CD4-positive, alpha-beta T cell (primary cell): ENCODE measurements around the gene MRPL54. TPM values are rescaled to one million over a fixed set of nuclear protein-coding genes. Genes with fewer than 3 reads are reported as not detected.
A peak's percentile ranks its signal among the peaks of the same experiment; 100 is the strongest.
"Not testable (repeated sequence)": the region's sequence is repeated elsewhere in the genome, so short reads cannot be mapped to it uniquely, and the experiment has no call there.

Experiments used
- ATAC-seq: fragments of 200-7000 bp; cut with Tn5 transposase; one replicate; pipeline ENCODE4 v1.10.0; 2022; ENCODE audit warnings: mild to moderate bottlenecking; ENCODE audit not compliant: poor library complexity
- CTCF ChIA-PET: fragments of 350-600 bp; sonication (Branson Sonifier 250); formaldehyde crosslinking; loops from one replicate; lab custom pipeline; 2021; ENCODE audit warnings: antibody characterized with exemption, inconsistent platforms; lab: Charles Lee
- POLR2A ChIA-PET: fragments of 350-600 bp; sonication (Branson Sonifier 250); formaldehyde crosslinking; loops from one replicate; lab custom pipeline; 2021; ENCODE audit warnings: antibody characterized with exemption, inconsistent platforms; lab: Charles Lee
- DNase-seq, 14 experiments: peaks; one replicate each; pipeline ENCODE4 v3.0.0-alpha.2; 2013 to 2020; ENCODE audit warnings: mixed read lengths in 2 of 14
- H3K27ac ChIP-seq, 2 donors: one replicate each; pipeline versions ENCODE4 v1.5.1 to v1.7.0; 2013; ENCODE audit warnings: low read length in 2 of 2, low read depth in 1 of 2, mild to moderate bottlenecking in 1 of 2
- H3K27me3 ChIP-seq, 2 experiments: 1 replicate in 1 of 2; 2 replicates in 1 of 2; pipeline versions ENCODE4 v1.6.1 to v1.7.0; 2013; ENCODE audit warnings: low read length in 2 of 2, control low read depth in 1 of 2, mild to moderate bottlenecking in 1 of 2, moderate library complexity in 1 of 2; ENCODE audit not compliant: insufficient read depth in 2 of 2, control insufficient read depth in 1 of 2
- H3K36me3 ChIP-seq: one replicate; pipeline ENCODE4 v1.6.1; 2013; ENCODE audit warnings: low read length, control low read depth; ENCODE audit not compliant: insufficient read depth
- H3K4me1 ChIP-seq: one replicate; pipeline ENCODE4 v1.6.1; 2013; ENCODE audit warnings: low read length, control low read depth; ENCODE audit not compliant: insufficient read depth
- H3K4me3 ChIP-seq: one replicate; pipeline ENCODE4 v1.5.1; 2013; ENCODE audit warnings: mild to moderate bottlenecking, low read length, moderate library complexity
- H3K9me3 ChIP-seq, 2 experiments: 1 replicate in 1 of 2; 2 replicates in 1 of 2; pipeline versions ENCODE4 v1.6.1 to v1.7.0; 2013; ENCODE audit warnings: low read length in 2 of 2, mild to moderate bottlenecking in 2 of 2, control low read depth in 1 of 2, moderate library complexity in 1 of 2; ENCODE audit not compliant: control insufficient read depth in 1 of 2, insufficient read depth in 1 of 2
- H3K27ac Mint-ChIP-seq: one replicate; pipeline ENCODE4 v1.8.0; 2020; ENCODE audit warnings: mixed read lengths
- H3K27me3 Mint-ChIP-seq: one replicate; pipeline ENCODE4 v1.8.0; 2021; ENCODE audit warnings: mixed read lengths
- H3K36me3 Mint-ChIP-seq: one replicate; pipeline ENCODE4 v1.8.0; 2021; ENCODE audit warnings: low read depth, mixed read lengths
- H3K4me1 Mint-ChIP-seq: one replicate; pipeline ENCODE4 v1.8.0; 2021; ENCODE audit warnings: low read depth, mixed read lengths
- H3K4me3 Mint-ChIP-seq: one replicate; pipeline ENCODE4 v1.8.0; 2020; ENCODE audit warnings: mild to moderate bottlenecking, mixed read lengths
- H3K9me3 Mint-ChIP-seq: one replicate; pipeline ENCODE4 v1.8.0; 2020; ENCODE audit warnings: mixed read lengths
- intact Hi-C, 2 experiments: fragments of 100-400 bp; cut with DNase I in 1 of 2; cut with micrococcal nuclease in 1 of 2; formaldehyde crosslinking; loops; one replicate each; pipeline versions ENCODE4 v1.15.1 to v1.9.0; 2023 to 2025; cut with DNase I, micrococcal nuclease
- total RNA-seq, 174 experiments: library from RNA in 2 of 174; stranded (reverse) in 2 of 174; gene quantifications; one replicate each; pipeline ENCODE4 v1.2.3 and lab custom pipeline; 2021 to 2026
- TF ChIP-seq, protein P1 (sequence below): fragments of 200-600 bp; IDR thresholded peaks from one replicate; pipeline ENCODE4 v1.8.0; 2022; ENCODE audit warnings: antibody characterized with exemption, mild to moderate bottlenecking

Gene MRPL54
- total RNA-seq, 2 experiments from 2014 or later, result 68.9 to 71.1 TPM

DNA sequence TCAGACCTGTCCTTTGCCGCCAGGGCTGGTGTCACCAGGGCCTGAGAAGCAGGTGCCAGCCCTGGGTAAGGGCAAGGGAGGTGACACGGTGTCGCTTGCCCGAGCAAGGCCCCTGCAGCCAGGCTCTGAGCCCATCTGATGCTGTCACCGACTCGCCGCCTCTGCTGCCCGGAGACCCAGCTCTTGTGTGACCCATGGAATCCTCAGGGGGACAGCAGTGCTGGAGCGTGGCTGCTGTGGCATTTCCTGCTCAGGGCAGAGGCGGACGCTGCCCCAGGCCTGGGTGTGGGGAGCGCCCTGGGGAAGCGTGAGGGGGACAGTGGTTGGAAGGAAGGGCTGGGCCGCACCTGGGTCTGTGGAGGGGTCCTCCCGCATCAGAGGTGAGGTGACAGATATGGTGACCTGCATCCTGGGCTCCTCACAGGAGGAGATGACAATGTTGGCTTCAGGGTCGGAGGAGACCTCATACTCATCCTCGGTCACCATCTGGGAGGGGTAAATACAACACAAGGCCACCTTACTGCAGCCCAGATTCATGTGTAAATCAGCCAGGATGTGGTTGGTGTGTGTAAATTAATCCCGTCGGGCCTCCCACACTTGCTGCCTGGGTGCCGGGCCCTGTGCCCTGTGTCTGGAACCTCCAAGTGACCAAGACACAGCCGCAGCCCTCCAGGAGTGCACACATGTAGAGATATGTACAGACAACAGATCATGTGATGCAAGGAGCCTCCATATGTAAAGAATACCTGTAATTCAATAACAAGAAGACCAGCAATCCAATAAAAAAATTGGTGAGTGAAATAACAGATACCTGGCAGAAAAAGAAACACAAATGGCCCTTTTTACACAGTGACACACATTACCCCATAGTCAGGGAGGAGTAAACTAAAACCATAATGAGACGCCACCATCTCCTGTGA is 51.3 kb downstream of the MRPL54 start:
- H3K27me3 ChIP-seq, result no peaks in the 10 kb centered on the region
- H3K4me1 Mint-ChIP-seq, result peaks cover 44% of the 10 kb centered on the region
- ATAC-seq (no peak), DNase-seq (peak in 2 of 14 experiments; percentile 34 to 61)
- TF ChIP-seq, protein P1, sequence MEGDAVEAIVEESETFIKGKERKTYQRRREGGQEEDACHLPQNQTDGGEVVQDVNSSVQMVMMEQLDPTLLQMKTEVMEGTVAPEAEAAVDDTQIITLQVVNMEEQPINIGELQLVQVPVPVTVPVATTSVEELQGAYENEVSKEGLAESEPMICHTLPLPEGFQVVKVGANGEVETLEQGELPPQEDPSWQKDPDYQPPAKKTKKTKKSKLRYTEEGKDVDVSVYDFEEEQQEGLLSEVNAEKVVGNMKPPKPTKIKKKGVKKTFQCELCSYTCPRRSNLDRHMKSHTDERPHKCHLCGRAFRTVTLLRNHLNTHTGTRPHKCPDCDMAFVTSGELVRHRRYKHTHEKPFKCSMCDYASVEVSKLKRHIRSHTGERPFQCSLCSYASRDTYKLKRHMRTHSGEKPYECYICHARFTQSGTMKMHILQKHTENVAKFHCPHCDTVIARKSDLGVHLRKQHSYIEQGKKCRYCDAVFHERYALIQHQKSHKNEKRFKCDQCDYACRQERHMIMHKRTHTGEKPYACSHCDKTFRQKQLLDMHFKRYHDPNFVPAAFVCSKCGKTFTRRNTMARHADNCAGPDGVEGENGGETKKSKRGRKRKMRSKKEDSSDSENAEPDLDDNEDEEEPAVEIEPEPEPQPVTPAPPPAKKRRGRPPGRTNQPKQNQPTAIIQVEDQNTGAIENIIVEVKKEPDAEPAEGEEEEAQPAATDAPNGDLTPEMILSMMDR, result no peak
- no peaks in the 10 kb centered on the region for H3K27me3 Mint-ChIP-seq
- H3K4me3 ChIP-seq, result no peak overlapping the region
- no peaks in the 10 kb centered on the region for H3K36me3 Mint-ChIP-seq
- H3K36me3 ChIP-seq, result no peaks in the 10 kb centered on the region
- intact Hi-C loops, result loop anchor here in 1 of 2 experiments (2.0 kb wide), 1 partner anchor 51 kb away; the partner anchor contains the start of gene MRPL54
- ChIA-PET CTCF (interaction anchor here (0.9 kb wide), 1 partner anchor 18 kb away, joined by 3 read pairs; no protein-coding TSS in a partner anchor), POLR2A (interaction anchor here (1.3 to 4.3 kb wide), 3 partner anchors 8 to 52 kb away, joined by 3 to 60 read pairs (median 15); partner anchors contain the start of genes APBA3 and MRPL54)
- H3K27ac Mint-ChIP-seq, result peak overlapping the region; percentile 80
- H3K4me3 Mint-ChIP-seq, result peak overlapping the region; percentile 65
- H3K9me3 ChIP-seq, result peaks cover 0 to 6% of the 10 kb centered on the region in 2 experiments
- peak overlapping the region; percentile 50 to 73 for H3K27ac ChIP-seq
- no peaks in the 10 kb centered on the region for H3K9me3 Mint-ChIP-seq
- peaks cover 67% of the 10 kb centered on the region for H3K4me1 ChIP-seq

DNA sequence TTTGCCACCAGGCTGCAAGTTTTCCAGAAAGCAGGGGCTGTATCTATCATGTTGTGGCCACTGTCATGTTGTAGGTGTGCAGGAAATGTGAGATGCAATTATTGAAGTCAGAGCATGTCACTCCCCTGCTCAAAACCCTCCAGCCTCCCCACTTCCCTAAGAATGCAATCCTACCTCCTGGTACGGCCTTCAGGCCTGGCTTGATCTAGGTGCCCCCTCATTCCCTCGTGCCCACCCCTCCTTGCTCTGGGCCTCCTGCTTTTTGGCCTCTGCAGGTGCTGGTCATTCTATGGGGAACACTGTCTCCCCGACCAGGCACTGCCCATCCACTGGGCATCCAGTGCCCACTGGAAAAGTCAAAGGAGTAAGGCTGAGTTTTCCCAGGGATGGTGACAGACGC is 52.2 kb downstream of the MRPL54 start:
- peaks cover 72% of the 10 kb centered on the region for H3K4me1 ChIP-seq
- ATAC-seq (no peak), DNase-seq (no peak)
- no peaks in the 10 kb centered on the region for H3K9me3 Mint-ChIP-seq
- H3K4me3 Mint-ChIP-seq, result peak overlapping the region; percentile 65
- POLR2A ChIA-PET, result interaction anchor here (4.3 kb wide), 1 partner anchor 53 kb away, joined by 60 read pairs; the partner anchor contains the start of genes APBA3 and MRPL54
- H3K4me1 Mint-ChIP-seq, result peaks cover 45% of the 10 kb centered on the region
- TF ChIP-seq, protein P1, result no peak
- no peak overlapping the region for H3K4me3 ChIP-seq
- intact Hi-C loops, result no loop called here
- no peaks in the 10 kb centered on the region for H3K36me3 Mint-ChIP-seq
- H3K27me3 Mint-ChIP-seq, result no peaks in the 10 kb centered on the region
- H3K9me3 ChIP-seq, result no peaks in the 10 kb centered on the region
- H3K27ac ChIP-seq, result no peak overlapping the region
- no peaks in the 10 kb centered on the region for H3K36me3 ChIP-seq
- CTCF ChIA-PET, result no interaction called here
- peak overlapping the region; percentile 80 for H3K27ac Mint-ChIP-seq
- H3K27me3 ChIP-seq, result no peaks in the 10 kb centered on the region

DNA sequence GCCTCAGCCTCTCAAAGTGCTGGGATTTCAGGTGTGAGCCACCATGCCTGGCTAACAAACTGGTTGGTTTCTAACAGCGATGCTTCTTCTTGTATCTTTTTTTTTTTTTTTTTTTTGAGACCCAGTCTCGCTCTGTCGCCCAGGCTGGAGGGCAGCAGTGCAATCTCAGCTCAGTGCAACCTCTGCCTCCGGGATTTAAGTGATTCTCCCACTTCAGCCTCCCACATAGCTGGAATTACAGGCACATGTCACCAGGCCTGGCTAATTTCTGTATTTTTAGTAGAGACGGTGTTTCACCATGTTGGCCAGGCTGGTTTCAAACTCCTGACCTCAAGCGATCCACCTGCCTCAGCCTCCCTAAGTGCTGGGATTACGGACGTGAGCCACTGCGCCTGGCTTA is 53.7 kb downstream of the MRPL54 start:
- H3K27me3 Mint-ChIP-seq, ATAC-seq, H3K4me3 ChIP-seq, H3K36me3 Mint-ChIP-seq, CTCF ChIA-PET, H3K4me3 Mint-ChIP-seq, intact Hi-C loops, DNase-seq, H3K27me3 ChIP-seq, H3K27ac ChIP-seq, H3K9me3 Mint-ChIP-seq, H3K36me3 ChIP-seq, H3K27ac Mint-ChIP-seq, H3K9me3 ChIP-seq: not testable (repeated sequence)
- H3K4me1 Mint-ChIP-seq, result peaks cover 48% of the 10 kb centered on the region
- POLR2A ChIA-PET, result interaction anchor here (1.3 kb wide), 1 partner anchor 54 kb away, joined by 6 read pairs; the partner anchor contains the start of gene MRPL54
- peaks cover 72% of the 10 kb centered on the region for H3K4me1 ChIP-seq
